ENCODE data around the gene FSTL5. TPM values are rescaled to one million over a fixed set of nuclear protein-coding genes. Genes with fewer than 3 reads are reported as not detected.

Gene FSTL5
- total RNA-seq, 1 experiment from 2014 or later: not detected

GRCh38 chr4:161680146-161680545 is 483.7 kb downstream of the FSTL5 start:
- Histone ChIP-seq H3K9ac (ENCODE audit: extremely low read depth, insufficient read length, low read length) (no peak overlapping the region), H4K5ac (ENCODE audit: insufficient read length, low read depth, low read length) (no peak overlapping the region), H2BK12ac (ENCODE audit: insufficient read length, low read depth, low read length) (no peak overlapping the region), H3T11ph (ENCODE audit: low read length) (no peak overlapping the region), H4K91ac (ENCODE audit: insufficient read length, low read depth, low read length) (no peak overlapping the region), H3K23ac (ENCODE audit: insufficient read length, low read depth, low read length) (no peak overlapping the region), H2BK5ac (ENCODE audit: insufficient read length, low read length) (no peak overlapping the region), H2BK15ac (ENCODE audit: low read depth, low read length) (no peak overlapping the region), H3K27ac (ENCODE audit: insufficient read length, low read depth, low read length) (no peak overlapping the region), H3K79me1 (ENCODE audit: insufficient read depth, low read depth, low read length, poor library complexity, severe bottlenecking) (no peaks in the 10 kb centered on the region), H2AFZ (ENCODE audit: low read length) (no peak overlapping the region), H3K18ac (ENCODE audit: insufficient read length, low read depth, low read length) (no peak overlapping the region), H3K4ac (ENCODE audit: low read depth, low read length) (no peak overlapping the region), H3K9me3 (ENCODE audit: control insufficient read depth, low read depth, low read length) (no peaks in the 10 kb centered on the region), H3K14ac (ENCODE audit: insufficient read depth, low read length) (no peak overlapping the region), H3K4me1 (ENCODE audit: insufficient read depth, low read length) (no peaks in the 10 kb centered on the region), H2BK20ac (ENCODE audit: low read depth, low read length, poor library complexity, severe bottlenecking) (no peak overlapping the region), H3K79me2 (ENCODE audit: insufficient read depth, low read length) (no peaks in the 10 kb centered on the region), H3K23me2 (ENCODE audit: insufficient read length, low read depth, low read length, poor library complexity, severe bottlenecking) (no peaks in the 10 kb centered on the region), H3K4me2 (ENCODE audit: insufficient read depth, insufficient read length, low read length) (no peak overlapping the region), H4K8ac (replicated peaks; ENCODE audit: insufficient read length, low read depth, low read length) (no peak overlapping the region), H2AK5ac (ENCODE audit: insufficient read length, low read length) (no peak overlapping the region), H2BK120ac (ENCODE audit: low read depth, low read length, poor library complexity, severe bottlenecking) (no peak overlapping the region), H3K27me3 (ENCODE audit: insufficient read depth, low read length) (no peaks in the 10 kb centered on the region), H3K56ac (ENCODE audit: insufficient read length, low read depth, low read length) (no peak overlapping the region), H4K20me1 (ENCODE audit: control insufficient read depth, insufficient read depth, insufficient read length) (no peaks in the 10 kb centered on the region)
- Mint-ChIP-seq H3K27ac (no peak overlapping the region), H3K36me3 (ENCODE audit: insufficient read depth in 1 of 3, low read depth in 3 of 3) (no peaks in the 10 kb centered on the region), H3K4me3 (no peak overlapping the region), H3K4me1 (no peaks in the 10 kb centered on the region), H3K9me3 (no peaks in the 10 kb centered on the region; a peak in 1 of 5 replicates), H3K27me3 (ENCODE audit: low read depth) (no peaks in the 10 kb centered on the region)
- no peak for TF ChIP-seq CTCF (conservative IDR thresholded peaks at IDR 0.05)
- no peak for DNase-seq
- no CpG with 5 or more reads among the region's 2 CpGs for WGBS (ENCODE audit: extremely low coverage, insufficient read length, low lambda C conversion rate)

Data from H9 (cell line).